ENCODE data around the gene NFIL3.
"Not testable (repeated sequence)": the region's sequence is repeated elsewhere in the genome, so short reads cannot be mapped to it uniquely, and the experiment has no call there.

NFIL3 gene

GRCh38 chr9:91392435-91392834 lies 31.2 kb downstream of the NFIL3 start:
- H3K36me3 ChIP-seq (replicated peaks; ENCODE audit: insufficient read depth, low read length): no peaks in the 10 kb centered on the region
- peaks cover 2% of the 10 kb centered on the region; the same call in 1 of the 2 replicates for H3K4me1 ChIP-seq (ENCODE audit: low read length)
- DNase-seq: no peak
- no peak overlapping the region for H3K9ac ChIP-seq (ENCODE audit: low read length)
- H4K20me1 ChIP-seq (ENCODE audit: insufficient read depth, low read length): no peaks in the 10 kb centered on the region
- no peaks in the 10 kb centered on the region for H3K27me3 ChIP-seq (replicated peaks; ENCODE audit: insufficient read depth, low read length)
- no peaks in the 10 kb centered on the region for H3K79me2 ChIP-seq (ENCODE audit: low read length)
- H3K9me2 ChIP-seq (replicated peaks; ENCODE audit: insufficient read depth, low read length): no peaks in the 10 kb centered on the region
- TF ChIP-seq, protein P1, sequence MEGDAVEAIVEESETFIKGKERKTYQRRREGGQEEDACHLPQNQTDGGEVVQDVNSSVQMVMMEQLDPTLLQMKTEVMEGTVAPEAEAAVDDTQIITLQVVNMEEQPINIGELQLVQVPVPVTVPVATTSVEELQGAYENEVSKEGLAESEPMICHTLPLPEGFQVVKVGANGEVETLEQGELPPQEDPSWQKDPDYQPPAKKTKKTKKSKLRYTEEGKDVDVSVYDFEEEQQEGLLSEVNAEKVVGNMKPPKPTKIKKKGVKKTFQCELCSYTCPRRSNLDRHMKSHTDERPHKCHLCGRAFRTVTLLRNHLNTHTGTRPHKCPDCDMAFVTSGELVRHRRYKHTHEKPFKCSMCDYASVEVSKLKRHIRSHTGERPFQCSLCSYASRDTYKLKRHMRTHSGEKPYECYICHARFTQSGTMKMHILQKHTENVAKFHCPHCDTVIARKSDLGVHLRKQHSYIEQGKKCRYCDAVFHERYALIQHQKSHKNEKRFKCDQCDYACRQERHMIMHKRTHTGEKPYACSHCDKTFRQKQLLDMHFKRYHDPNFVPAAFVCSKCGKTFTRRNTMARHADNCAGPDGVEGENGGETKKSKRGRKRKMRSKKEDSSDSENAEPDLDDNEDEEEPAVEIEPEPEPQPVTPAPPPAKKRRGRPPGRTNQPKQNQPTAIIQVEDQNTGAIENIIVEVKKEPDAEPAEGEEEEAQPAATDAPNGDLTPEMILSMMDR (IDR thresholded peaks at IDR 0.05; ENCODE audit: low read length): no peak
- TF ChIP-seq EZH2phosphoT487 (IDR thresholded peaks at IDR 0.05; ENCODE audit: low read length): no peak
- TF ChIP-seq EZH2 (optimal IDR thresholded peaks at IDR 0.05; ENCODE audit: low read depth, low read length): no peak
- H3F3A ChIP-seq (ENCODE audit: insufficient read depth, low read length): no peaks in the 10 kb centered on the region; the same call in 1 of the 2 replicates
- H2AFZ ChIP-seq (ENCODE audit: low read length): no peak overlapping the region
- H3K4me3 ChIP-seq (ENCODE audit: low read length): no peak overlapping the region
- no peaks in the 10 kb centered on the region for H3K9me3 ChIP-seq (replicated peaks; ENCODE audit: insufficient read depth, low read length)
- H3K27ac ChIP-seq (ENCODE audit: low read length): no peak overlapping the region
- H3K4me2 ChIP-seq (ENCODE audit: low read depth, low read length): no peak overlapping the region

DNA sequence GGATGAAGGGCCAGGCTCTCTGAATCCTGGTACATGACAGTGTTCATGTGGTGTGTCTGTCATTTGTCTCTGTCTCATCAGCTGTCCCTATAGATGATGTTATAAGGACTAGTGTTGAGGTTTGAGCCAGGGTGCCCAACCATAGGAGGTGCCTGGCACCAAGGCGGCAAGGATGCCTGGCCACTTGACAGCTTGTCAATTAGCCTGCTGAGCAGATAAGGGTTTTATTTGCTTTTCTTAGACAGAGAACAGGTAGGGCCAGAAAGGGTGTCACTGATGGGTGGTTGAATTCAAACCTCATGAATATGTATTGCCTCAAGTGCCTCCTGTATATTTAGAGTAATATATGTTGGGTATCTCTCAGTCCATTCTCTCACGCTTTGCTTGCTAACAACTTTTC lies 31.8 kb downstream of the NFIL3 start:
- Histone ChIP-seq H2AFZ (ENCODE audit: low read length) (no peak overlapping the region), H3K9me2 (replicated peaks; ENCODE audit: insufficient read depth, low read length) (no peaks in the 10 kb centered on the region), H3K9me3 (replicated peaks; ENCODE audit: insufficient read depth, low read length) (no peaks in the 10 kb centered on the region), H3K4me2 (ENCODE audit: low read depth, low read length) (no peak overlapping the region), H3K9ac (ENCODE audit: low read length) (no peak overlapping the region), H3K4me3 (ENCODE audit: low read length) (no peak overlapping the region), H3K79me2 (ENCODE audit: low read length) (no peaks in the 10 kb centered on the region), H3K36me3 (replicated peaks; ENCODE audit: insufficient read depth, low read length) (no peaks in the 10 kb centered on the region), H4K20me1 (ENCODE audit: insufficient read depth, low read length) (no peaks in the 10 kb centered on the region), H3K27me3 (replicated peaks; ENCODE audit: insufficient read depth, low read length) (no peaks in the 10 kb centered on the region), H3F3A (ENCODE audit: insufficient read depth, low read length) (no peaks in the 10 kb centered on the region; the same call in 1 of the 2 replicates), H3K4me1 (ENCODE audit: low read length) (peaks cover 8% of the 10 kb centered on the region), H3K27ac (ENCODE audit: low read length) (no peak overlapping the region)
- TF ChIP-seq EZH2phosphoT487 (IDR thresholded peaks at IDR 0.05; ENCODE audit: low read length) (no peak), EZH2 (optimal IDR thresholded peaks at IDR 0.05; ENCODE audit: low read depth, low read length) (no peak)
- TF ChIP-seq, protein P1 (IDR thresholded peaks at IDR 0.05; ENCODE audit: low read length): no peak
- no peak for DNase-seq

- H3F3A ChIP-seq (ENCODE audit: insufficient read depth, low read length): no peaks in the 10 kb centered on the region; the same call in 1 of the 2 replicates
- no peak overlapping the region for H3K27ac ChIP-seq (ENCODE audit: low read length)
- H4K20me1 ChIP-seq (ENCODE audit: insufficient read depth, low read length): no peaks in the 10 kb centered on the region
- no peaks in the 10 kb centered on the region for H3K9me2 ChIP-seq (replicated peaks; ENCODE audit: insufficient read depth, low read length)
- no peak overlapping the region for H3K4me2 ChIP-seq (ENCODE audit: low read depth, low read length)
- no peaks in the 10 kb centered on the region for H3K79me2 ChIP-seq (ENCODE audit: low read length)
- no peak overlapping the region for H2AFZ ChIP-seq (ENCODE audit: low read length)
- TF ChIP-seq, protein P1 (IDR thresholded peaks at IDR 0.05; ENCODE audit: low read length): no peak
- TF ChIP-seq EZH2 (optimal IDR thresholded peaks at IDR 0.05; ENCODE audit: low read depth, low read length) (no peak), EZH2phosphoT487 (IDR thresholded peaks at IDR 0.05; ENCODE audit: low read length) (no peak)
- no peak for DNase-seq
- no peaks in the 10 kb centered on the region for H3K27me3 ChIP-seq (replicated peaks; ENCODE audit: insufficient read depth, low read length)
- H3K4me3 ChIP-seq (ENCODE audit: low read length): no peak overlapping the region
- H3K9me3 ChIP-seq (replicated peaks; ENCODE audit: insufficient read depth, low read length): no peaks in the 10 kb centered on the region
- peaks cover 12% of the 10 kb centered on the region for H3K4me1 ChIP-seq (ENCODE audit: low read length)
- no peak overlapping the region for H3K9ac ChIP-seq (ENCODE audit: low read length)
- H3K36me3 ChIP-seq (replicated peaks; ENCODE audit: insufficient read depth, low read length): no peaks in the 10 kb centered on the region
These were observed 32.2 kb downstream of the NFIL3 start for GRCh38 chr9:91391412-91391811.

- H3F3A ChIP-seq (ENCODE audit: insufficient read depth, low read length); H3K79me2 ChIP-seq (ENCODE audit: low read length); DNase-seq; H3K36me3 ChIP-seq (replicated peaks; ENCODE audit: insufficient read depth, low read length); H3K27ac ChIP-seq (ENCODE audit: low read length); H2AFZ ChIP-seq (ENCODE audit: low read length); H3K9me3 ChIP-seq (replicated peaks; ENCODE audit: insufficient read depth, low read length); H3K4me3 ChIP-seq (ENCODE audit: low read length); H3K4me2 ChIP-seq (ENCODE audit: low read depth, low read length); H3K9me2 ChIP-seq (replicated peaks; ENCODE audit: insufficient read depth, low read length); H3K27me3 ChIP-seq (replicated peaks; ENCODE audit: insufficient read depth, low read length); H3K9ac ChIP-seq (ENCODE audit: low read length); H4K20me1 ChIP-seq (ENCODE audit: insufficient read depth, low read length): not testable (repeated sequence)
- H3K4me1 ChIP-seq (ENCODE audit: low read length): peaks cover 14% of the 10 kb centered on the region
These were observed 33.9 kb downstream of the NFIL3 start for GRCh38 chr9:91389686-91390085.

Data from MM.1S (cell line).